IMR-90 (cell line): ENCODE data around the gene RGS10.

Source experiments
- BHLHE40 ChIP-seq: fragments of 150-350 bp; IDR thresholded peaks from 2 replicates; pipeline ENCODE4 v1.6.1; 2016; ENCODE audit warnings: mild to moderate bottlenecking, low read depth, low read length
- CEBPB ChIP-seq: IDR thresholded peaks from 2 replicates; pipeline ENCODE4 v1.6.1; 2012; ENCODE audit warnings: low read depth, low read length, improper control_type of control experiment
- CTCF ChIP-seq: conservative IDR thresholded peaks from 2 replicates; pipeline ENCODE4 v1.5.1; 2012; ENCODE audit warnings: mild to moderate bottlenecking, low read depth, low read length, improper control_type of control experiment
- ELK1 ChIP-seq: fragments of 150-350 bp; IDR thresholded peaks from 2 replicates; pipeline ENCODE4 v1.6.1; 2016; ENCODE audit warnings: low read depth, mild to moderate bottlenecking, low read length, moderate library complexity, borderline replicate concordance
- FOS ChIP-seq: fragments of 150-350 bp; IDR thresholded peaks from 2 replicates; pipeline ENCODE4 v1.6.1; 2016; ENCODE audit warnings: low read depth, low read length
- MAZ ChIP-seq: IDR thresholded peaks from 2 replicates; pipeline ENCODE4 v1.6.1; 2012; ENCODE audit warnings: low read depth, mild to moderate bottlenecking, low read length, improper control_type of control experiment, moderate library complexity, borderline replicate concordance
- POLR2A ChIP-seq: IDR thresholded peaks from 2 replicates; pipeline ENCODE4 v1.6.1; 2012; ENCODE audit warnings: mild to moderate bottlenecking, low read depth, low read length
- RAD21 ChIP-seq: IDR thresholded peaks from 2 replicates; pipeline ENCODE4 v1.6.1; 2012; ENCODE audit warnings: low read length, improper control_type of control experiment
- RCOR1 ChIP-seq: IDR thresholded peaks from 2 replicates; pipeline ENCODE4 v1.6.1; 2012; ENCODE audit warnings: mild to moderate bottlenecking, low read length, improper control_type of control experiment; ENCODE audit not compliant: insufficient replicate concordance
- RFX5 ChIP-seq: IDR thresholded peaks from 2 replicates; pipeline ENCODE4 v1.8.0; 2012; ENCODE audit warnings: low read depth, mild to moderate bottlenecking, low read length, moderate library complexity
- USF2 ChIP-seq: fragments of 150-350 bp; IDR thresholded peaks from 2 replicates; pipeline ENCODE4 v1.6.1; 2017; ENCODE audit warnings: mild to moderate bottlenecking, antibody characterized with exemption, low read length, low read depth

GRCh38 chr10:119575506-119575905 is 33.0 kb upstream of the RGS10 start:
- TF ChIP-seq USF2 (no peak), CTCF (no peak), RFX5 (no peak), POLR2A (no peak), RAD21 (no peak), ELK1 (no peak), BHLHE40 (no peak), RCOR1 (no peak), MAZ (no peak), FOS (no peak), CEBPB (no peak)
